Panc1 (cell line): ENCODE data around the gene SEMA7A. TPM values are rescaled to one million over a fixed set of nuclear protein-coding genes. Genes with fewer than 3 reads are reported as not detected.

Experiments used
- ATAC-seq: fragments of 200-7000 bp; cut with Tn5 transposase; 2 replicates; pipeline ENCODE4 v1.9.1; 2020; ENCODE audit warnings: mild to moderate bottlenecking, moderate library complexity
- BruUV-seq: library from RNA; stranded (reverse); fragments of 400-500 nt; replicated peaks from 2 replicates; lab custom pipeline; 2021; lab: Mats Ljungman, UMichigan
- CTCF ChIA-PET: fragments of 300-600 bp; sonication (Branson Sonifier 250); formaldehyde crosslinking; loops from one replicate; lab custom pipeline; 2022; ENCODE audit warnings: antibody characterized with exemption; lab: Charles Lee
- POLR2A ChIA-PET: fragments of 300-600 bp; sonication (Branson Sonifier 250); formaldehyde crosslinking; loops from one replicate; lab custom pipeline; 2022; ENCODE audit warnings: antibody characterized with exemption; lab: Charles Lee
- DNase-seq: peaks from one replicate; pipeline ENCODE4 v3.0.0-alpha.2; 2010; ENCODE audit warnings: low read depth, low spot score
- H3K27ac ChIP-seq: 2 replicates; pipeline ENCODE4 v1.5.1; 2011; ENCODE audit warnings: mild to moderate bottlenecking, low read length, inconsistent platforms
- H3K27me3 ChIP-seq: fragments of 200-500 bp; sonication (Bioruptor generic); 2 replicates; pipeline ENCODE4 v1.6.0; 2014; ENCODE audit warnings: low read length, inconsistent platforms; ENCODE audit not compliant: control insufficient read depth, insufficient read depth
- H3K36me3 ChIP-seq: fragments of 200-500 bp; sonication (Bioruptor generic); 2 replicates; pipeline ENCODE4 v1.5.1; 2014; ENCODE audit warnings: inconsistent platforms, mild to moderate bottlenecking, low read length, moderate library complexity; ENCODE audit not compliant: control insufficient read depth, insufficient read depth
- H3K4me1 ChIP-seq: 2 replicates; pipeline ENCODE4 v1.5.1; 2011; ENCODE audit warnings: inconsistent platforms, mild to moderate bottlenecking, low read length, moderate library complexity; ENCODE audit not compliant: control insufficient read depth, insufficient read depth
- H3K4me3 ChIP-seq, 2 experiments: 2 replicates each; pipeline ENCODE4 v1.5.1; 2011 to 2012; ENCODE audit warnings: low read depth in 2 of 2, low read length in 2 of 2, mild to moderate bottlenecking in 2 of 2, inconsistent platforms in 1 of 2, moderate library complexity in 1 of 2
- H3K9me3 ChIP-seq: fragments of 200-500 bp; sonication (Bioruptor generic); 2 replicates; pipeline ENCODE4 v1.5.1; 2014; ENCODE audit warnings: low read depth, mild to moderate bottlenecking, inconsistent platforms, low read length, moderate library complexity; ENCODE audit not compliant: control insufficient read depth, insufficient read depth
- CTCF ChIP-seq: fragments of 450-650 bp; IDR thresholded peaks from 2 replicates; pipeline ENCODE4 v1.5.1; 2017; ENCODE audit warnings: mild to moderate bottlenecking
- POLR2AphosphoS5 ChIP-seq: IDR thresholded peaks from 2 replicates; pipeline ENCODE4 v1.6.1; 2012; ENCODE audit warnings: mild to moderate bottlenecking, low read depth, low read length, moderate library complexity
- SIN3A ChIP-seq: IDR thresholded peaks from 2 replicates; pipeline ENCODE4 v1.6.1; 2012; ENCODE audit warnings: low read depth, mild to moderate bottlenecking, low read length, moderate library complexity, borderline replicate concordance; ENCODE audit not compliant: insufficient read depth
- TCF7L2 ChIP-seq: IDR thresholded peaks from 2 replicates; pipeline ENCODE4 v1.6.1; 2011; ENCODE audit warnings: mild to moderate bottlenecking, low read depth, low read length, inconsistent platforms
- in situ Hi-C: cut with HindIII; loops from 2 replicates; pipeline ENCODE4 v1.10.0; 2016; ENCODE audit warnings: low sequenced_read_pairs, low pct_unique_long_range_greater_than_20kb
- intact Hi-C: fragments of 100-400 bp; cut with micrococcal nuclease; formaldehyde crosslinking; loops from one replicate; pipeline ENCODE4 v1.10.0; 2022; ENCODE audit not compliant: unreplicated experiment
- total RNA-seq: library from RNA; stranded (reverse); gene quantifications from one replicate; pipeline ENCODE4 v1.2.1, GENCODE V29; 2021; ENCODE audit not compliant: unreplicated experiment
- TF ChIP-seq, protein P1 (sequence below), 2 experiments: IDR thresholded peaks; 2 replicates each; pipeline ENCODE4 v1.6.1; 2011 to 2012; ENCODE audit warnings: low read depth in 2 of 2, control low read depth in 1 of 2, low read length in 1 of 2, mild to moderate bottlenecking in 1 of 2, moderate library complexity in 1 of 2; ENCODE audit not compliant: insufficient read depth in 1 of 2

SEMA7A gene
- total RNA-seq, 1 experiment from 2014 or later = 11.2 TPM

DNA sequence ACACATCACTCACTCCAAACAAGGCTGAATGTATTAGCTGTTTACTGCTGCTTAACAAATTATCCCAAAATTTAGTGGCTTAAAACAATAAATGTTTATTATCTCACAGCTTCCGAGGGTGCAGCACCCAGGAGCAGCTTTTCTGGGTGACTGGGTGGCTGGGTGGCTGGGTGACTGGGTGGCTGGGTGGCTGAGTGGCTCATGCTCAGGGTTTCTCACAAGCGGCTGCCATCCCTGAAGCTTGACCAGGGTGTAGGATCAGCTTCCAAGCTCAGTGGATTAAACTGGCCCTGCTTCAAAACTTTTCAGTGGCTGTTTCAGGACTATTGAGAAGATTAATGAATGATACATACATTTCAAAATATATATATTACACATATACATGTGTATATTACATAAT is 64.0 kb downstream of the SEMA7A start:
- Histone ChIP-seq H3K9me3 (no peaks in the 10 kb centered on the region), H3K4me3 (no peak overlapping the region), H3K27me3 (no peaks in the 10 kb centered on the region; the same call in 1 of the 2 replicates), H3K4me1 (peaks cover 9% of the 10 kb centered on the region), H3K36me3 (no peaks in the 10 kb centered on the region), H3K27ac (no peak overlapping the region)
- intact Hi-C loops (loop anchor here (5.0 kb wide), 3 partner anchors 118 to 263 kb away; partner anchors contain the start of gene CLK3), in situ Hi-C loops (loop anchor here (10.0 kb wide), 1 partner anchor 125 kb away; no protein-coding TSS in a partner anchor)
- CTCF ChIA-PET = interaction anchor here (0.6 kb wide), 1 partner anchor 317 kb away, joined by 6 read pairs; no protein-coding TSS in a partner anchor
- no TSS peak for BruUV-seq
- no peak for DNase-seq
- ATAC-seq = no peak
- POLR2A ChIA-PET = no interaction called here
- TF ChIP-seq TCF7L2 (no peak), POLR2AphosphoS5 (no peak), CTCF (no peak), SIN3A (no peak)
- TF ChIP-seq, protein P1, sequence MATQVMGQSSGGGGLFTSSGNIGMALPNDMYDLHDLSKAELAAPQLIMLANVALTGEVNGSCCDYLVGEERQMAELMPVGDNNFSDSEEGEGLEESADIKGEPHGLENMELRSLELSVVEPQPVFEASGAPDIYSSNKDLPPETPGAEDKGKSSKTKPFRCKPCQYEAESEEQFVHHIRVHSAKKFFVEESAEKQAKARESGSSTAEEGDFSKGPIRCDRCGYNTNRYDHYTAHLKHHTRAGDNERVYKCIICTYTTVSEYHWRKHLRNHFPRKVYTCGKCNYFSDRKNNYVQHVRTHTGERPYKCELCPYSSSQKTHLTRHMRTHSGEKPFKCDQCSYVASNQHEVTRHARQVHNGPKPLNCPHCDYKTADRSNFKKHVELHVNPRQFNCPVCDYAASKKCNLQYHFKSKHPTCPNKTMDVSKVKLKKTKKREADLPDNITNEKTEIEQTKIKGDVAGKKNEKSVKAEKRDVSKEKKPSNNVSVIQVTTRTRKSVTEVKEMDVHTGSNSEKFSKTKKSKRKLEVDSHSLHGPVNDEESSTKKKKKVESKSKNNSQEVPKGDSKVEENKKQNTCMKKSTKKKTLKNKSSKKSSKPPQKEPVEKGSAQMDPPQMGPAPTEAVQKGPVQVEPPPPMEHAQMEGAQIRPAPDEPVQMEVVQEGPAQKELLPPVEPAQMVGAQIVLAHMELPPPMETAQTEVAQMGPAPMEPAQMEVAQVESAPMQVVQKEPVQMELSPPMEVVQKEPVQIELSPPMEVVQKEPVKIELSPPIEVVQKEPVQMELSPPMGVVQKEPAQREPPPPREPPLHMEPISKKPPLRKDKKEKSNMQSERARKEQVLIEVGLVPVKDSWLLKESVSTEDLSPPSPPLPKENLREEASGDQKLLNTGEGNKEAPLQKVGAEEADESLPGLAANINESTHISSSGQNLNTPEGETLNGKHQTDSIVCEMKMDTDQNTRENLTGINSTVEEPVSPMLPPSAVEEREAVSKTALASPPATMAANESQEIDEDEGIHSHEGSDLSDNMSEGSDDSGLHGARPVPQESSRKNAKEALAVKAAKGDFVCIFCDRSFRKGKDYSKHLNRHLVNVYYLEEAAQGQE (IDR thresholded peaks at IDR 0.05; ENCODE audit: insufficient read depth in 1 of 2, low read depth in 2 of 2, low read length in 1 of 2) = no peak

DNA sequence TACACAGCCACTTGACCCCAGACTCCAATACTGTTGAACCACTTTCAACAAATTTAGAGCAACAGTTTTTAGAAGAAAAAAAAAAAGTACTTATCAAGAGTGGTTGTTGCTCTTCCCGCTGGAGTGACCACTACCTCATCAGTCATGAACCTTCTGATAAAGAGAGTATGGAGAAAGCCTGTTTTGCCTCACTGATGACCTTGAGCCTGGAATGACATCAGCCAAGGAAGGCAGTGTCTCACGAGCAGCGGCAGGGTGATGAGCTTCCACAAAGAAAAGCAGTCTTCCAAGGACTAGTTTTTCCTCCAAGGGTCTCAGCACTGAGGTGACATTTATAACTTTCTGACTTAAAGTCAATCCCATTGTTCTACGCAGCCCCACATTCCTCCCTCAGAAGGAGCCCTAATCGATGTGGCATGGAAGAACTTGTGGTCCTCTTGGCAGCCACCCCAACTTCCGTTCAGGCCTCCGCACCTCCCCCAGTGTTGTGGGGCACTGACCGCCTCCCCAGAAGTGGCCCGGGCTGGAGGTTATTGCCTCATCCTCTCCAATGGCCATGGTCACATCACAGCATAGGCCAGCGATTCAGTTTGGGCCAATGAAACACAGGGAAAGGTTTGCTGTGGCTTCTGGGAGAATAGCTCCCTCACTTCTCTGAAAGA is 64.5 kb downstream of the SEMA7A start:
- ATAC-seq (no peak), DNase-seq (no peak)
- Histone ChIP-seq H3K4me1 (peaks cover 7% of the 10 kb centered on the region; the same call in 1 of the 2 replicates), H3K9me3 (no peaks in the 10 kb centered on the region), H3K36me3 (no peaks in the 10 kb centered on the region), H3K27ac (no peak overlapping the region), H3K27me3 (no peaks in the 10 kb centered on the region; the same call in 1 of the 2 replicates), H3K4me3 (no peak overlapping the region)
- ChIA-PET CTCF (interaction anchor here (0.6 kb wide), 1 partner anchor 316 kb away, joined by 6 read pairs; no protein-coding TSS in a partner anchor), POLR2A (no interaction called here)
- in situ Hi-C loops (no loop called here), intact Hi-C loops (no loop called here)
- no TSS peak for BruUV-seq
- TF ChIP-seq CTCF (no peak), TCF7L2 (no peak), SIN3A (no peak), POLR2AphosphoS5 (no peak)
- TF ChIP-seq, protein P1 (IDR thresholded peaks at IDR 0.05; ENCODE audit: insufficient read depth in 1 of 2, low read depth in 2 of 2, low read length in 1 of 2) = no peak
